Amygdala (tissue), 56 donors: ENCODE data around the gene PLCXD3.
"Not testable (repeated sequence)": the region's sequence is repeated elsewhere in the genome, so short reads cannot be mapped to it uniquely, and the experiment has no call there.

Experiments
- DNase-seq, 56 donors: peaks; one replicate each; lab custom pipeline; 2025; lab: John Stamatoyannopoulos, UW

Gene PLCXD3

GRCh38 chr5:41503310-41503709 lies 7.1 kb downstream of the PLCXD3 start:
- DNase-seq, result no peak

DNA sequence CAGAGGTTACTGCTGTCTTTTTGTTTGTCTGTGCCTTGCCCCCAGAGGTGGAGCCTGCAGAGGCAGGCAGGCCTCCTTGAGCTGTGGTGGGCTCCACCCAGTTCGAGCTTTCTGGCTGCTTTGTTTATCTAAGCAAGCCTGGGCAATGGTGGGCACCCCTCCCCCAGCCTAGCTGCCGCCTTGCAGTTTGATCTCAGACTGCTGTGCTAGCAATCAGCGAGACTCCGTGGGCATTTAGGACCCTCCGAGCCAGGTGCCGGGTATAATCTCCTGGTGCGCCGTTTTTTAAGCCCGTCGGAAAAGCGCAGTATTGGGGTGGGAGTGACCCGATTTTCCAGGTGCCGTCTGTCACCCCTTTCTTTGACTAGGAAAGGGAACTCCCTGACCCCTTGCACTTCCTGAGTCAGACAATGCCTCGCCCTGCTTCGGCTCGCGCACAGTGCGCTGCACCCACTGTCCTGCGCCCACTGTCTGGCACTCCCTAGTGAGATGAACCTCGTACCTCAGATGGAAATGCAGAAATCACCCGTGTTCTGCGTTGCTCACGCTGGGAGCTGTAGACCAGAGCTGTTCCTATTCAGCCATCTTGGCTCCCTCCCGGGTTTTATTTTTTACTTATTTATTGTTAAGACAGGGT lies 16.8 kb downstream of the PLCXD3 start:
- DNase-seq, result not testable (repeated sequence)

GRCh38 chr5:41485533-41485932 lies 24.9 kb downstream of the PLCXD3 start:
- no peak for DNase-seq

DNA sequence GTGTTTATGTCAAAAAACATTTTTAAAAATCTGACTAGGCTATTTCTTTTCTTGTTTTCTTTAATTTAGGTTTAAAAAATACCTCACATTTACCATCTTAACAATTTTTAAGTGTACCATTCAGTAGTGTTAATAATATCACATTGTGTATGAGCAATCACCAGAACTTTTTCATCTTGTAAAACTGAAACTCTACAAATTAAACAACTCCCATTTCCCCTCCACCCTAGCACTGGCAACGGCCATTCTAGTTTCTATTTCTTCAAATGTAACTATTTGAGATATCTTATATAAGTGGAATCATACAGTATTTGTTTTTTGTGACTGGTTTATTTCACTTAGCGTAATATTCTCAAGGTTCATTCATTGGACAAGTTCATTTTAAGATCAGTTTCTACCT lies 27.7 kb downstream of the PLCXD3 start:
- DNase-seq, result no peak

DNA sequence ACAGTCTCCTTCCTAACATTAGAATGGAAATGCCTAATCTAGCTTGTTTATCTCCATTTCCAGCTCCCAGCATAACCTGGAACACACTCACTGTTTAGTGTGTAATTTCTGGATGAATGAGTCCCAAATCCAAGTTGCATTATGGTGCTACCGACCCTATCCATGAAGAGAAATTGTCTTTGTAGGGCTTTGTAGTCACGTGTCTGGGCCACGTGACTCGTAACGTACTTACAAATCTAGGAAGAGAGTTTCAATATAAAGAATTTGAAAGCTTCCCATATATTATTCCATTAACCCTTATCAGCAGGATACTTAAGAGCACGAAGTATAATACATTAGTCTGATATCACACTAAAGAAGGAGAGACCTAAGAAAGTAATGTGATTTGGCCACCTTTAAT lies 28.2 kb downstream of the PLCXD3 start:
- no peak for DNase-seq

DNA sequence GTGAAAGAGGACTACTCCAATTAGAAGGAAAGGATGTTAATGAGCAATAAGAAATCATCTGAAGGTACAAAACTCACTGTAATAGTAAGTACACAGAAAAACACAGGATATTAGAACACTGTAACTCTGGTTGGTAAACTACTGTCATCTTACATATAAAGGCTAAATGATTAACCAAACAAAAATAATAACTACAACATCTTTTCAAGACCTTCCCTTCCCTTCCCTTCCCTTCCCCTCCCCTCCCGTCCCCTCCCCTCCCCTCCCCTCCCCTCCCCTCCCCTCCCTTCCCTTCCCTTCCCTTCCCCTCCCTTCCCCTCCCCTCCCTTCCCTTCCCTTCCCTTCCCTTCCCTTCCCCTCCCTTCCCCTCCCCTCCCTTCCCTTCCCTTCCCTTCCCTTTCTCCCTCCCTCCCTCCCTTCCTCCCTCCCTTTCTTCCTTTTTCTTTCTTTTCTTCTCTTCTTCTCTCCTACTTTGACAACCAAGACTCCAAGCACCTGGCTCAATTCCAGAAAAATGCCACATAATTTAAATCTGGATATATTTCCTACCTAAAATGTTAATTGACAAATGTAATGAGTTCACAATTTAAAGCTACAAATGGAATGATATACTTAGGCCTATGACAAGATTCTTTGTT lies 38.7 kb downstream of the PLCXD3 start:
- DNase-seq, result not testable (repeated sequence)

- DNase-seq, result no peak
These were observed 44.8 kb downstream of the PLCXD3 start for GRCh38 chr5:41465493-41466171.

- DNase-seq, result no peak
These were observed 50.8 kb downstream of the PLCXD3 start for GRCh38 chr5:41459557-41459956.

DNA sequence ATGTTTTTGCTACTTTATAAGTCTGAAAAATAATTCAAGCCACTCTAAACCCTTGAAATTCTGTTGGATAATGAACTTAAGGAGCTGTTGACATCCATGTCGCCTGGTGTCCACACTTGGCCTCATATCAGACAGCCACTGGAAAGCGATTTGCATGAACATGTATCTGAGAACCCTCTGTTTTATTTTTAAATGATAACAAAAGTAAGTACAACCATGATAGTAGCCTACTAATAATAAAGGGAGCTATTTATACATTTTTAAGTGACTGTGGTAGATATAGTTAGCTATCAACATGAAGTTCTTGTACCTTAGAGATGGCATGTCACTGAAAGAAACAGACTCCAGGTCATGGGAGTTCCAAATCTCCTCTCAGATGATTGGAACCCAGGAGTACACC lies 53.3 kb downstream of the PLCXD3 start:
- DNase-seq, result no peak

DNA sequence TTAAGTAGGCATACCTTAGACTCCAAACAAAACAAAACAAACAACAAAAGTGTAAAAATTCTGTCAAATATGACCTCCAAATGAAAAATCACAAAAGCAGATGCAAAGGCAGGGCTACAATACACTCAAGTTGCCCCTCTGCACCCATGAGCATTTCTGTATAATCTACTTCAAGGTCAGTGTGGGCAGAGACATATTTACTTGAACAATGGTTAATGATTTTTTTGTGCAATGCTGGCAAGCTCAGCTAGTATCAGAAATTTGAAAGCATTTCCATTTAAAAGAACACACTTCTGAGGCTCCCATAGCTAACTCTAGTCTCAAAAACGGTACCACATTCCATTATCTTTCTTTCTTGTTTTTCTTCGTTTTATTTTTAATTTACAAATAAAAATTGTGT lies 57.9 kb downstream of the PLCXD3 start:
- no peak for DNase-seq

DNA sequence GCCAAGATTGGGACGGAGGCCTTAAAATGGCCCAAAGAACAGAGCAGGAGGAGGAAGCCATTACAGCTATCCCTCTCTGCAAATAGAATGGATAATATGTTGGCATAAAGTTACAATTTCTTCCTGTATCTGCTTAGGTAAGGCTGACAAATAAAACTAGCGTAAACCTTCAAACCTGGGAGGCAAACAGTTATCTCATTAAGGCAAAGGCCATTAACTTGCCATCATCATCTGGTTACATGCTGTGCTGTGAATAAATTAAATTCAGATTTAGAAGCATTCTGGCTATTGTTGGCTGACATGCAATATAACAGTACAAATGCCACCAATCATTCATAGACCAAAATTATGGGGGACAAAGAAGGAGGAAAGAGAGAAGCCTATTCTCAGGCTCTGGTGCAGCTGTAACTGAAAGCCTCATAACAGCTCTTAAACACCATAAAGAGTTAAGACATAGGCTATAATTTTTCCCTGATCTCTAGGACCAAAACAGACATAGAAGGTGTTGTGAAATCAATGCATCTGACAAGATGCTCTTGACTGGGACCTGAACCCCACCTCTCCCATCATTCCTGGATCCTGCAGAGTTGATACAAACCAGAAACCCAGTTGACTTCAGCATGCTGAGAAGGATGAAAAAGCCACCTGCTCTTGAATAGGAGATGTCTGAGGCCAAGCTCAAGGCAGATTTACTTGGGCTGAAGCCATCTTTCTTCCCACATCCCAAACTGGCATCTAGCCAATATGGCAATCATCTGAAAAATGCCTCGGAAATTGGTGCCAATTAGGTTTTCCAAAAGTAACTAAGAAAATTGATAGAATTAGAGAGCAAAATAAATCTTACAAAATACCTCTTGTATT lies 62.5 kb downstream of the PLCXD3 start:
- DNase-seq, result no peak

- DNase-seq, result no peak
These were observed 64.4 kb downstream of the PLCXD3 start for GRCh38 chr5:41445937-41446563.

- no peak for DNase-seq
These were observed 75.1 kb downstream of the PLCXD3 start for GRCh38 chr5:41435276-41435675.

DNA sequence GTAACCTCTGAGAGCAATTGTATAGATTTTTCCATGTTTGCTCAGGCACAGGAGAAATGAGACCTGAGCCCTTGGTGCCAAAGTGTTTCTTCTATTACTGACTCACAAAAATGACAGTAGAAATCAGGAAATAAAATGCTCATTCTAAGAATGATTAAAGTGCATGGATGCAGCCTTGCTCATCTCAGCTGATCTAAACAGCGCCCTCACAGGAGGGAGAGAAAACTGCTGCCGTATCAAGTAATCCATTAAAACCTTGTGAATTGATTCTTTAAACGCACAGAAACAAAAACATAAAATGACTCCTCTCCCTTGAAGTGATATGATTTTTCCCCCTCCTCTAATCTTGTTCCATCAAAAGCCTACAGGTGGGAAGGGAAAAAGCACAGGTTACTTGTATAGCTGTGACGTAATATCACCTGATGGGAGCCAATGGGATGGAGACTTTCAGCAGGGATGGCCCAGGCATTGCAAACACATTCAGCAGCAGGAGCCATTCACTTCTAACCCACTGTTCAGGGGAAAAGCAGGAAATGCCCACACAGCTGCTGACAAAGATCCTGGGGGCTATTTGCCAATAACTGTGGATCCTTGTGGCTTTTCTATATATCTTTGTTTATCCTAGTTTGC lies 76.7 kb downstream of the PLCXD3 start:
- no peak for DNase-seq

DNA sequence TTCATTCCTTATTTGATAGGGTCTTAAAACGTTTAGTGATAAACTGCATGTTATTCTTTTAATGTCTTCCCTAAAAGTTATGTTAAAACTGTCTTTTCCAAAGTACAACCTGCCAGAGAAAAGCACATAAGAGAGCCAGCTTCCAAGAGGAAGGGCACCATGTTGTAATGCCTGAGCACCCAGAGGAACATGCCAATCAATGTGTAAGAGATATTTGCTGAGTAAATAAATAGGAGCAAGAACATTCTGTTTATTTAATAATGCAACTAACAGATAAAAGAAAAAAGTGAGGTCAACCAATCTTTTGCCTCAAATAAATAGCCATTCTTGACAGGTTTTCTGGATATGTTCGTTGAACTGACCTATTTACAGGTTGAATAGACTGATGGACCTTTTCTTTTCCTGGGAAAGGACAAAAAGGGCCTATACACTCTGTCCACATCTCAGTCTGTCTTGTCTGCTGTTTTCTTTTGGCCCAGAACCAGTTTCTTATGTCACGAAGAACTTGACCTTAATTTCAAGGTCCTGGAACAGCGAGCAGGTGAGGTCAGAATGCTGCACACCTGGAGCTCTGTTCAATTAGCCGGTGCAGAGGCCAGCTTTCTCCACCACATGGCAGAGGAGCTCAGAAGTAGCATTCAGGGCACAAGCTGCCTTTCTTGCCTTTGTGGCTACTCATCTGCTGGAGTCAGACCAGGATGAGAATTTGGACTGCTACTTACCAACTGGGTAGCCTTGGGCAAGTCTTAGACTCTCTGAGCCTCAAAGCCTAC lies 77.7 kb downstream of the PLCXD3 start:
- no peak for DNase-seq

DNA sequence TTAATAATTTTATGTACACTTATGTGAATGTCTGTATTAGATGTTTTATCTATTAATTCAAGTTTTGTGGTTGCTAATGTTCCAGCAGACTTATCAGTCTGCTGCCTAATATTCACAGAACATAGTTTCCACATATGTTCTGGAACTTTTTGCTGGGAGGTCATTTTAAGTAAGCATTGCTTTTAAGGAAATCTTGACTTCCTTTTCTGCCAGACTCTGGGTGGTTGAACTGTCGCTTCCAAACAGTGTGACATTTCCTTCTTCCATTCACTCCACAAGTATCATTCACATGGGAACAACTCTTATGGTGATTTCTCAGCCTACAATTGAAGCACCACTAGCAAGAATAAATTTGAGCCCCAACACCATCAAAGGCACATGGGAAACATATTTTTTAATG lies 82.9 kb downstream of the PLCXD3 start:
- no peak for DNase-seq

DNA sequence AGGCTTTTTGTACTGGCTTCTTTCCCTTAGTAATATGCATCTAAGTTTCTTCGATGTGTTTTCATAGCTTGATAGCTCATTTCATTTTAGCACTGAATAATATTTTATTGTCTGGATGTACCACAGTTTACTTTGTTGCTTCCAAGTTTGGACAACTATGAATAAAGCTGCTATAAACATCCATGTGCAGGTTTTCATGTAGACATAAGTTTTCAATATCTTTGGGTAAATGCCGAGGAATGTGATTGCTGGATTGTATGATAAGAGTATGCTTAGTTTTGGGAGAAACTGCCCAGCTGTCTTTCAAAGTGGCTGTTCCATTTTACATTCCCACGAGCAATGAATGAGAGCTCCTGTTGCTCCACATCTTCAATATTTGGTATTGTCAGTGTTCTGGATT lies 84.7 kb downstream of the PLCXD3 start:
- no peak for DNase-seq

GRCh38 chr5:41420492-41421067 lies 89.8 kb downstream of the PLCXD3 start:
- DNase-seq, result no peak
